ENCODE data around the gene RCN1.

GRCh38 chr11:32118025-32118974, 27.4 kb downstream of the RCN1 start:
- no peak for TF ChIP-seq CTCF (conservative IDR thresholded peaks at IDR 0.05 in 1 of 2, IDR thresholded peaks at IDR 0.05 in 1 of 2; ENCODE audit: extremely low read depth in 1 of 2, insufficient read depth in 1 of 2, low read depth in 1 of 2, low read length in 2 of 2)
- no peak for TF ChIP-seq EZH2 (IDR thresholded peaks at IDR 0.05; ENCODE audit: borderline replicate concordance, low read length)
